SK-N-SH (cell line): ENCODE data around the gene SFXN4. TPM values are rescaled to one million over a fixed set of nuclear protein-coding genes. Genes with fewer than 3 reads are reported as not detected.
"Not testable (repeated sequence)": the region's sequence is repeated elsewhere in the genome, so short reads cannot be mapped to it uniquely, and the experiment has no call there.

ENCODE experiments used
- CTCF ChIA-PET: fragments of 300-600, 350-600 bp; formaldehyde crosslinking; extraction: SDS; loops from one replicate; lab custom pipeline; 2021; lab: Yijun Ruan, JAX
- POLR2A ChIA-PET: fragments of 350-600 bp; sonication (Branson Sonifier 250); formaldehyde crosslinking; extraction: SDS; loops from one replicate; lab custom pipeline; 2020; ENCODE audit warnings: antibody characterized with exemption, inconsistent platforms; lab: Yijun Ruan, JAX
- DNase-seq: peaks from one replicate; pipeline ENCODE4 v3.0.0; 2012
- H2AFZ ChIP-seq: fragments of 200-600 bp; sonication (generic); 2 replicates; pipeline ENCODE4 v1.8.1; 2016; ENCODE audit warnings: antibody characterized with exemption, mild to moderate bottlenecking, low read depth
- H3F3A ChIP-seq: fragments of 200-600 bp; sonication (generic); replicated peaks from 2 replicates; pipeline ENCODE3; 2016; ENCODE audit warnings: antibody characterized with exemption, mild to moderate bottlenecking; ENCODE audit not compliant: insufficient read depth
- H3K27ac ChIP-seq, 2 experiments: fragments of 200-500 bp in 1 of 2; fragments of 200-600 bp in 1 of 2; sonication (Bioruptor generic) in 1 of 2; sonication (generic), shearing (Covaris generic) in 1 of 2; 2 replicates each; pipeline versions ENCODE4 v1.5.1 to v1.6.1; 2014 to 2016; ENCODE audit warnings: low read depth in 2 of 2, inconsistent platforms in 1 of 2, low read length in 1 of 2, mild to moderate bottlenecking in 1 of 2, mixed read lengths in 1 of 2
- H3K27me3 ChIP-seq: fragments of 200-600 bp; sonication (generic), shearing (Covaris generic); 2 replicates; pipeline ENCODE4 v1.6.1; 2016; ENCODE audit warnings: mixed run types; ENCODE audit not compliant: insufficient read depth
- H3K36me3 ChIP-seq, 2 experiments: fragments of 200-500 bp in 1 of 2; fragments of 200-600 bp in 1 of 2; sonication (Bioruptor generic) in 1 of 2; sonication (generic) in 1 of 2; replicated peaks in 1 of 2; 2 replicates each; pipeline versions ENCODE3 to v1.5.1; 2014 to 2016; ENCODE audit warnings: low read length in 1 of 2, mild to moderate bottlenecking in 1 of 2; ENCODE audit not compliant: insufficient read depth in 2 of 2, control insufficient read depth in 1 of 2
- H3K4me1 ChIP-seq, 2 experiments: fragments of 200-500 bp in 1 of 2; fragments of 200-600 bp in 1 of 2; sonication (Bioruptor generic) in 1 of 2; sonication (generic), shearing (Covaris generic) in 1 of 2; 2 replicates each; pipeline versions ENCODE4 v1.5.1 to v1.6.1; 2014 to 2016; ENCODE audit warnings: low read depth in 1 of 2, low read length in 1 of 2, mixed run types in 1 of 2; ENCODE audit not compliant: insufficient read depth in 2 of 2, control insufficient read depth in 1 of 2
- H3K4me2 ChIP-seq: fragments of 200-600 bp; sonication (generic), shearing (Covaris generic); 2 replicates; pipeline ENCODE4 v1.6.1; 2017; ENCODE audit warnings: mixed run types
- H3K4me3 ChIP-seq, 2 experiments: fragments of 200-500 bp in 1 of 2; fragments of 200-600 bp in 1 of 2; sonication (Bioruptor generic) in 1 of 2; sonication (generic), shearing (Covaris generic) in 1 of 2; 2 replicates each; pipeline versions ENCODE4 v1.5.1 to v1.8.1; 2014 to 2016; ENCODE audit warnings: low read depth in 2 of 2, inconsistent platforms in 1 of 2, low read length in 1 of 2, mild to moderate bottlenecking in 1 of 2, mixed read lengths in 1 of 2, moderate library complexity in 1 of 2
- H3K79me2 ChIP-seq: fragments of 200-600 bp; sonication (generic); 2 replicates; pipeline ENCODE4 v1.8.1; 2017; ENCODE audit warnings: mild to moderate bottlenecking; ENCODE audit not compliant: insufficient read depth
- H3K9ac ChIP-seq: fragments of 200-600 bp; sonication (generic); 2 replicates; pipeline ENCODE4 v1.6.1; 2017; ENCODE audit warnings: mixed run types
- H3K9me2 ChIP-seq: fragments of 200-600 bp; sonication (generic); 2 replicates; pipeline ENCODE4 v1.6.1; 2017; ENCODE audit warnings: mixed run types
- H3K9me3 ChIP-seq: fragments of 200-600 bp; sonication (generic); 2 replicates; pipeline ENCODE4 v1.6.1; 2017; ENCODE audit warnings: mixed run types, mild to moderate bottlenecking, moderate library complexity
- H4K20me1 ChIP-seq: fragments of 200-600 bp; sonication (generic); 2 replicates; pipeline ENCODE4 v1.6.1; 2017; ENCODE audit warnings: mild to moderate bottlenecking, mixed run types; ENCODE audit not compliant: insufficient read depth
- EZH2phosphoT487 ChIP-seq: fragments of 200-600 bp; sonication (generic); IDR thresholded peaks from 2 replicates; pipeline ENCODE4 v1.6.1; 2017; ENCODE audit warnings: low read depth, mixed run types, mild to moderate bottlenecking, antibody characterized with exemption, moderate library complexity, borderline replicate concordance
- FOXM1 ChIP-seq: IDR thresholded peaks from 2 replicates; pipeline ENCODE4 v1.4.0; 2012; ENCODE audit warnings: low read depth, mild to moderate bottlenecking
- MXI1 ChIP-seq: IDR thresholded peaks from 2 replicates; pipeline ENCODE4 v1.6.1; 2012; ENCODE audit warnings: mild to moderate bottlenecking, low read depth, low read length, improper control_type of control experiment
- POLR2AphosphoS5 ChIP-seq: IDR thresholded peaks from 2 replicates; pipeline ENCODE4 v1.6.1; 2012; ENCODE audit warnings: low read depth, low read length
- RAD21 ChIP-seq: IDR thresholded peaks from 2 replicates; pipeline ENCODE4 v1.6.1; 2012; ENCODE audit warnings: mild to moderate bottlenecking, low read length
- RCOR1 ChIP-seq: fragments of 150-350 bp; IDR thresholded peaks from 2 replicates; pipeline ENCODE4 v1.6.1; 2017; ENCODE audit warnings: antibody characterized with exemption, low read length
- RXRA ChIP-seq: IDR thresholded peaks from 2 replicates; pipeline ENCODE4 v1.4.0; 2012; ENCODE audit warnings: low read depth, mild to moderate bottlenecking, borderline replicate concordance
- SIN3A ChIP-seq: IDR thresholded peaks from 2 replicates; pipeline ENCODE4 v1.6.1; 2012; ENCODE audit warnings: low read depth, mild to moderate bottlenecking, low read length, moderate library complexity, borderline replicate concordance
- TAF1 ChIP-seq: IDR thresholded peaks from 2 replicates; pipeline ENCODE4 v1.6.1; 2012; ENCODE audit warnings: low read depth, mild to moderate bottlenecking, low read length, moderate library complexity, borderline replicate concordance
- WGBS: methylation state at CpG from one replicate; pipeline ENCODE4 v1.1.6; 2017; ENCODE audit warnings: low lambda C conversion rate; 5-methylcytosine and 5-hydroxymethylcytosine counted together
- polyA plus RNA-seq, 3 experiments: library from polyadenylated mRNA; depleted of rRNA; stranded (reverse); fragments of >200 nt; gene quantifications; 2 replicates each; pipeline ENCODE4 v1.2.3, GENCODE V29; 2012
- TF ChIP-seq, protein P1 (sequence below): fragments of 200-600 bp; sonication (generic); IDR thresholded peaks from 2 replicates; pipeline ENCODE4 v1.6.1; 2017; ENCODE audit warnings: antibody characterized with exemption, mild to moderate bottlenecking, moderate library complexity
- TF ChIP-seq, protein P2 (sequence below): IDR thresholded peaks from 2 replicates; pipeline ENCODE4 v1.4.0; 2012; ENCODE audit warnings: low read depth
- TF ChIP-seq, protein P3 (sequence below): IDR thresholded peaks from 2 replicates; pipeline ENCODE4; 2012

The SFXN4 gene
- polyA plus RNA-seq, 1 of the 3 experiments (the other 2 are of a cell fraction): 24.2 TPM

DNA sequence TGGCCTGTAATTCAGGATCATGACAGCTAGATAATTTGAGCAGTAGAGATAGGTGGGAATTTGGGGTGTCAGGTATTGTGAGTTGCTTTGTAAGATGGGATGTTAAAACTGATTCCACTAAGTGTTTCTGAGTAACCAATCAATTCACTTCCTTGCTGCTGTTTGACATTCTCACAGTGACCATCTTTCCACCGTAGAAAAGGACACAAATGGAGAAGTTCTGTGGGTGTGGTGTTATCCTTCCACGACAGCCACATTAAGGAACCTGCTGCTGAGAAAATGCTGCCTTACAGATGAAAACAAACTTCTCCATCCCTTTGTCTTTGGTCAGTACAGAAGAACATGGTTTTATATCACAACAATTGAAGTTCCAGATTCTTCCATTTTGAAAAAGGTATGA lies 57.7 kb downstream of the SFXN4 start:
- DNase-seq, H3K9me3 ChIP-seq, H3K4me2 ChIP-seq, H3F3A ChIP-seq, H3K4me1 ChIP-seq, H3K27me3 ChIP-seq, H3K9ac ChIP-seq, H3K27ac ChIP-seq, H3K4me3 ChIP-seq, H3K9me2 ChIP-seq, H2AFZ ChIP-seq, H4K20me1 ChIP-seq, POLR2A ChIA-PET: not testable (repeated sequence)
- 100% methylated on average over 2 of the region's 2 CpGs for WGBS
- CTCF ChIA-PET: interaction anchor here (1.2 kb wide), 1 partner anchor 99 kb away, joined by 3 read pairs; no protein-coding TSS in a partner anchor
- peaks cover 32% of the 10 kb centered on the region for H3K79me2 ChIP-seq
- peaks cover 12 to 57% of the 10 kb centered on the region in 2 experiments for H3K36me3 ChIP-seq

DNA sequence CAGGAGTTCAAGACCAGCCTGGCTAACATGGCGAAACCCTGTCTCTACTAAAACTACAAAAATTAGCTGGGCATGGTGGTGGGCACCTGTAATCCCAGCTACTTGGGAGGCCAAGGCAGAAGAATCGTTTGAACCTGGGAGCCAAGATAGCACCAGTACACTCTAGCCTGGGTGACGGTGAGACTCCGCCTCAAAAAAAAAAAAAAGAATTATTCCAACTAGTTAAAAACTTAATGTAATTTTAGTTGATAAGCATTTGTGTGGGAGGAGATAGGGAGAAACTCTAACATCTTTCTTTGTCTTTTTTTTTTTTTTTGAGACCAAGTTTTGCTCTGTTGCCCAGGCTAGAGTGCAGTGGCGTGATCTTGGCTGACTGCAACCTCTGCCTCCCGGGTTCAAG lies 58.4 kb downstream of the SFXN4 start:
- H3K9ac ChIP-seq, H3K4me2 ChIP-seq, POLR2A ChIA-PET, H4K20me1 ChIP-seq, H3K27ac ChIP-seq, CTCF ChIA-PET, H3F3A ChIP-seq, H3K27me3 ChIP-seq, H3K4me3 ChIP-seq, H3K9me2 ChIP-seq, H3K4me1 ChIP-seq, H3K9me3 ChIP-seq, H2AFZ ChIP-seq, DNase-seq: not testable (repeated sequence)
- 98% methylated on average over 6 of the region's 6 CpGs for WGBS
- peaks cover 9 to 50% of the 10 kb centered on the region in 2 experiments for H3K36me3 ChIP-seq
- H3K79me2 ChIP-seq: peaks cover 32% of the 10 kb centered on the region

DNA sequence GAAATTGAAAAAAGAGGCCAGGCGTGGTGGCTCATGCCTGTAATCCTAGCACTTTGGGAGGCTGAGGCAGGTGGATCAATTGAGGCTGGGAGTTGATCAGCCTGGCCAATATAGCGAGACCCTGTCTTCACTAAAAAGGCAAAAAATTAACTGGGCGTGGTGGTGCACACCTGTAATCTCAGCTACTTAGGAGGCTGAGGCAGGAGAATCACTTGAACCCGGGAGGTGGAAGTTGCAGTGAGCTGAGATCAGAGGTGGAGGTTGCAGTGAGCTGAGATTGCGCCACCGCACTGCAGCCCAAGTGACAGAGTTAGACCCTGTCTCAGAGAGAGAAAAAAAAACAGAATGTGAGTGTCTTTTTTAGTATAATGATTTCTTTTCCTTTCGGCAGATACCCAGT lies 59.6 kb downstream of the SFXN4 start:
- Histone ChIP-seq H3K4me2 (peak overlapping the region; percentile 100), H3K79me2 (peaks cover 32% of the 10 kb centered on the region), H3K36me3 (peaks cover 3 to 38% of the 10 kb centered on the region in 2 experiments)
- H3K9me2 ChIP-seq, H4K20me1 ChIP-seq, H3K4me3 ChIP-seq, H3K9me3 ChIP-seq, H2AFZ ChIP-seq, H3K27me3 ChIP-seq, DNase-seq, H3K27ac ChIP-seq, H3K9ac ChIP-seq, H3K4me1 ChIP-seq, H3F3A ChIP-seq, POLR2A ChIA-PET: not testable (repeated sequence)
- CTCF ChIA-PET: interaction anchor here (0.8 kb wide), 1 partner anchor 27 kb away, joined by 3 read pairs; no protein-coding TSS in a partner anchor
- 96% methylated on average over 7 of the region's 7 CpGs for WGBS

DNA sequence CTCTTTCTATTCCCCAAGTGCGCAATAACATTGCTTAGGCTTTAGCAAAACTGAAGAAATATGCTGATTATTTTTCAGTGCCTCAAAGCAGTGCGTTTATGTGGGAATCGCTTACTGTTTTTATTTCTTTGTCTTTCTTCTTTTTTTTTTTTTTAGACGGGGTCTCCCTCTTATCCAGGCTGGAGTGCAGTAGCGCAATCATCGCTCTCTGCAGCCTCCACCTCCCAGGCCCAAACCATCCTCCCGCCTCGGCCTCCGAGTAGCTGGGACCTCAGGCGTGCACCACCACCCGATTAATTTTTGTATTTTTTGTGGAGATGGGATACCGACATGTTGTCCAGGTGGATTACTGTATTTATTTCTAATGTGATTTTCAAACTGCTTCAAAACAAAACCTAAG lies 60.4 kb downstream of the SFXN4 start:
- ChIA-PET CTCF (interaction anchor here (0.8 kb wide), 1 partner anchor 28 kb away, joined by 3 read pairs; no protein-coding TSS in a partner anchor), POLR2A (no interaction called here)
- Histone ChIP-seq H3K36me3 (peaks cover 3 to 31% of the 10 kb centered on the region in 2 experiments), H3K4me1 (peaks cover 3 to 8% of the 10 kb centered on the region in 2 experiments; a peak in 2 of 4 replicates), H3K9me2 (no peaks in the 10 kb centered on the region), H3K27me3 (no peaks in the 10 kb centered on the region), H4K20me1 (peaks cover 9% of the 10 kb centered on the region; the same call in 1 of the 2 replicates), H3K9ac (peak overlapping the region; percentile 77; the same call in 1 of the 2 replicates), H3K9me3 (no peaks in the 10 kb centered on the region), H3K79me2 (peaks cover 32% of the 10 kb centered on the region), H3F3A (peaks cover 5% of the 10 kb centered on the region), H3K27ac (no peak overlapping the region), H2AFZ (peak overlapping the region; percentile 70; the same call in 1 of the 2 replicates), H3K4me3 (peak overlapping the region; percentile 61 to 97), H3K4me2 (peak overlapping the region; percentile 100)
- WGBS: 90% methylated on average over 12 of the region's 12 CpGs
- no peak for DNase-seq
- TF ChIP-seq RAD21 (no peak), MXI1 (no peak), POLR2AphosphoS5 (no peak), RXRA (no peak), FOXM1 (no peak), RCOR1 (no peak), EZH2phosphoT487 (no peak), TAF1 (no peak), SIN3A (no peak)
- TF ChIP-seq, protein P1, sequence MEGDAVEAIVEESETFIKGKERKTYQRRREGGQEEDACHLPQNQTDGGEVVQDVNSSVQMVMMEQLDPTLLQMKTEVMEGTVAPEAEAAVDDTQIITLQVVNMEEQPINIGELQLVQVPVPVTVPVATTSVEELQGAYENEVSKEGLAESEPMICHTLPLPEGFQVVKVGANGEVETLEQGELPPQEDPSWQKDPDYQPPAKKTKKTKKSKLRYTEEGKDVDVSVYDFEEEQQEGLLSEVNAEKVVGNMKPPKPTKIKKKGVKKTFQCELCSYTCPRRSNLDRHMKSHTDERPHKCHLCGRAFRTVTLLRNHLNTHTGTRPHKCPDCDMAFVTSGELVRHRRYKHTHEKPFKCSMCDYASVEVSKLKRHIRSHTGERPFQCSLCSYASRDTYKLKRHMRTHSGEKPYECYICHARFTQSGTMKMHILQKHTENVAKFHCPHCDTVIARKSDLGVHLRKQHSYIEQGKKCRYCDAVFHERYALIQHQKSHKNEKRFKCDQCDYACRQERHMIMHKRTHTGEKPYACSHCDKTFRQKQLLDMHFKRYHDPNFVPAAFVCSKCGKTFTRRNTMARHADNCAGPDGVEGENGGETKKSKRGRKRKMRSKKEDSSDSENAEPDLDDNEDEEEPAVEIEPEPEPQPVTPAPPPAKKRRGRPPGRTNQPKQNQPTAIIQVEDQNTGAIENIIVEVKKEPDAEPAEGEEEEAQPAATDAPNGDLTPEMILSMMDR: no peak
- TF ChIP-seq, protein P2, sequence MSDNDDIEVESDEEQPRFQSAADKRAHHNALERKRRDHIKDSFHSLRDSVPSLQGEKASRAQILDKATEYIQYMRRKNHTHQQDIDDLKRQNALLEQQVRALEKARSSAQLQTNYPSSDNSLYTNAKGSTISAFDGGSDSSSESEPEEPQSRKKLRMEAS: no peak
- TF ChIP-seq, protein P3, sequence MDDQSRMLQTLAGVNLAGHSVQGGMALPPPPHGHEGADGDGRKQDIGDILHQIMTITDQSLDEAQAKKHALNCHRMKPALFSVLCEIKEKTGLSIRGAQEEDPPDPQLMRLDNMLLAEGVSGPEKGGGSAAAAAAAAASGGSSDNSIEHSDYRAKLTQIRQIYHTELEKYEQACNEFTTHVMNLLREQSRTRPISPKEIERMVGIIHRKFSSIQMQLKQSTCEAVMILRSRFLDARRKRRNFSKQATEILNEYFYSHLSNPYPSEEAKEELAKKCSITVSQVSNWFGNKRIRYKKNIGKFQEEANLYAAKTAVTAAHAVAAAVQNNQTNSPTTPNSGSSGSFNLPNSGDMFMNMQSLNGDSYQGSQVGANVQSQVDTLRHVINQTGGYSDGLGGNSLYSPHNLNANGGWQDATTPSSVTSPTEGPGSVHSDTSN: no peak
